ENCODE data around the gene THOC7. TPM values are rescaled to one million over a fixed set of nuclear protein-coding genes. Genes with fewer than 3 reads are reported as not detected.

Gene THOC7
- total and polyA plus RNA-seq, 2 donors (not counting 3 experiments of a cell fraction or from before 2014, with no cell fraction given): 16.9 to 68.7 TPM

- H3K9me3 ChIP-seq (replicated peaks; ENCODE audit: control insufficient read depth, insufficient read depth, low read length): no peaks in the 10 kb centered on the region
- H3K9ac ChIP-seq (replicated peaks; ENCODE audit: extremely low read depth, insufficient read depth, low read length): no peak overlapping the region
- H3K36me3 ChIP-seq (ENCODE audit: control insufficient read depth in 2 of 2, extremely low read depth in 1 of 2, insufficient read depth in 2 of 2, low read length in 2 of 2): no peaks in the 10 kb centered on the region
- ChIA-PET POLR2A (no interaction called here), CTCF (interaction anchor here (0.6 to 5.2 kb wide), 19 partner anchors 10 to 1263 kb away, joined by 3 to 153 read pairs (median 4); no protein-coding TSS in a partner anchor)
- no peak overlapping the region for H3K4me2 ChIP-seq (ENCODE audit: insufficient read depth, low read length)
- no TSS peak for BruUV-seq (replicated peaks)
- intact Hi-C loops (cut with micrococcal nuclease): loop anchor here (1.0 to 2.0 kb wide), 4 partner anchors 174 to 1196 kb away; no protein-coding TSS in a partner anchor
- H2AFZ ChIP-seq (ENCODE audit: low read depth, low read length): no peak overlapping the region
- no peaks in the 10 kb centered on the region for H3K27me3 ChIP-seq (ENCODE audit: control insufficient read depth in 2 of 2, insufficient read depth in 2 of 2, low read length in 2 of 2)
- no peaks in the 10 kb centered on the region for H3K9me1 ChIP-seq (replicated peaks; ENCODE audit: control insufficient read depth, extremely low read depth, insufficient read depth, low read length)
- DNase-seq (ENCODE audit: low read depth, low spot score) (peak; percentile 61), FAIRE-seq (peak; percentile 94)
- no peaks in the 10 kb centered on the region for H4K20me1 ChIP-seq (replicated peaks; ENCODE audit: control insufficient read depth, extremely low read depth, insufficient read depth, low read length)
- no peaks in the 10 kb centered on the region for H3K4me1 ChIP-seq (ENCODE audit: control insufficient read depth, extremely low read depth, insufficient read depth, low read length)
- TF ChIP-seq GATA2 (IDR thresholded peaks at IDR 0.05; ENCODE audit: insufficient read depth, insufficient read length, low read depth, low read length) (no peak), CTCF (IDR thresholded peaks at IDR 0.05; ENCODE audit: extremely low read depth in 1 of 2, insufficient read depth in 1 of 2, low read depth in 1 of 2, low read length in 2 of 2) (peak; percentile 63 to 75)
- no peak overlapping the region for H3K27ac ChIP-seq (ENCODE audit: insufficient read depth, low read depth, low read length)
- no peak overlapping the region for H3K4me3 ChIP-seq (replicated peaks in 1 of 3; ENCODE audit: insufficient read depth in 1 of 3, low read depth in 1 of 3, low read length in 3 of 3)
- H3K79me2 ChIP-seq (ENCODE audit: control insufficient read depth, insufficient read depth, low read length): no peaks in the 10 kb centered on the region
- dilution Hi-C loops (cut with MboI; ENCODE audit: extremely low pct_ligation_motif_present, low sequenced_read_pairs): no loop called here
These were observed 45.1 kb downstream of the THOC7 start for GRCh38 chr3:63818282-63819150.

DNA sequence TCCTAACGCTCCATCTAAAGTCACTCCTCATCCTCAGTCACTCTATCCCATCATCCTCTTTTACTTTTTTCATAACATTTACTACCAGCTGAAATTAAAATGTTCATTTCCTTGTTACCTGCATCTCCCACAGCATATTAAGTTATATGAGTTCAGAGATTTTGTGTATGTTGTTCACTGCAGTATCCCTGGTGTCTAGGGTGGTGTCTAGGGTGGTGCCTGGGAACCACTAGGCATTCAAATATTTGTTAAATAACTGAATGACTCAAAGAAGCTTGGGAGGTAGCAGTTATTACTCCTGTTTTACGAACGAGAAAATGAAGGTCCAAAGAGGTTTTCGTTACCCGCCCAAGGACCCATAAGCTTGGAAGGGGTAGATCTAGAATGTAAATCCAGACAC, 46.4 kb downstream of the THOC7 start:
- H3K79me2 ChIP-seq (ENCODE audit: control insufficient read depth, insufficient read depth, low read length): no peaks in the 10 kb centered on the region
- intact Hi-C loops (cut with micrococcal nuclease) (no loop called here), dilution Hi-C loops (cut with MboI; ENCODE audit: extremely low pct_ligation_motif_present, low sequenced_read_pairs) (no loop called here)
- no peak overlapping the region for H3K27ac ChIP-seq (ENCODE audit: insufficient read depth, low read depth, low read length)
- no peaks in the 10 kb centered on the region for H3K9me1 ChIP-seq (replicated peaks; ENCODE audit: control insufficient read depth, extremely low read depth, insufficient read depth, low read length)
- H3K36me3 ChIP-seq (ENCODE audit: control insufficient read depth in 2 of 2, extremely low read depth in 1 of 2, insufficient read depth in 2 of 2, low read length in 2 of 2): no peaks in the 10 kb centered on the region
- ChIA-PET POLR2A (no interaction called here), CTCF (interaction anchor here (0.7 to 5.2 kb wide), 6 partner anchors 49 to 1195 kb away, joined by 3 to 153 read pairs (median 10); no protein-coding TSS in a partner anchor)
- no peak overlapping the region for H3K4me3 ChIP-seq (replicated peaks in 1 of 3; ENCODE audit: insufficient read depth in 1 of 3, low read depth in 1 of 3, low read length in 3 of 3)
- BruUV-seq (replicated peaks): no TSS peak
- TF ChIP-seq JUN (IDR thresholded peaks at IDR 0.05; ENCODE audit: borderline replicate concordance, insufficient read depth, insufficient read length, low read depth) (no peak), MYC (IDR thresholded peaks at IDR 0.05; ENCODE audit: low read depth, low read length) (no peak), GATA2 (IDR thresholded peaks at IDR 0.05; ENCODE audit: insufficient read depth, insufficient read length, low read depth, low read length) (no peak), EZH2 (IDR thresholded peaks at IDR 0.05; ENCODE audit: borderline replicate concordance, low read depth, low read length, severe bottlenecking) (no peak), POLR2A (IDR thresholded peaks at IDR 0.05; ENCODE audit: low read depth, low read length) (no peak), FOS (IDR thresholded peaks at IDR 0.05; ENCODE audit: borderline replicate concordance, insufficient read depth, low read length) (no peak), MAX (IDR thresholded peaks at IDR 0.05; ENCODE audit: insufficient read depth, insufficient read length) (no peak), POLR2AphosphoS5 (IDR thresholded peaks at IDR 0.05; ENCODE audit: insufficient read depth, low read depth, low read length) (no peak), CTCF (IDR thresholded peaks at IDR 0.05; ENCODE audit: extremely low read depth in 1 of 2, insufficient read depth in 1 of 2, low read depth in 1 of 2, low read length in 2 of 2) (no peak)
- H3K9ac ChIP-seq (replicated peaks; ENCODE audit: extremely low read depth, insufficient read depth, low read length): no peak overlapping the region
- no peaks in the 10 kb centered on the region for H3K27me3 ChIP-seq (ENCODE audit: control insufficient read depth in 2 of 2, insufficient read depth in 2 of 2, low read length in 2 of 2)
- DNase-seq (ENCODE audit: low read depth, low spot score) (no peak), FAIRE-seq (no peak)
- no peak overlapping the region for H2AFZ ChIP-seq (ENCODE audit: low read depth, low read length)
- no peak overlapping the region for H3K4me2 ChIP-seq (ENCODE audit: insufficient read depth, low read length)
- no peaks in the 10 kb centered on the region for H3K9me3 ChIP-seq (replicated peaks; ENCODE audit: control insufficient read depth, insufficient read depth, low read length)
- H4K20me1 ChIP-seq (replicated peaks; ENCODE audit: control insufficient read depth, extremely low read depth, insufficient read depth, low read length): no peaks in the 10 kb centered on the region
- no peaks in the 10 kb centered on the region for H3K4me1 ChIP-seq (ENCODE audit: control insufficient read depth, extremely low read depth, insufficient read depth, low read length)
